SK-MEL-5 (cell line): ENCODE data around the gene CD180. TPM values are rescaled to one million over a fixed set of nuclear protein-coding genes. Genes with fewer than 3 reads are reported as not detected.
"Not testable (repeated sequence)": the region's sequence is repeated elsewhere in the genome, so short reads cannot be mapped to it uniquely, and the experiment has no call there.

Experiments
- DNase-seq: peaks from one replicate; pipeline ENCODE4 v3.0.0-alpha.2; 2016; ENCODE audit warnings: low read depth, low spot score
- in situ Hi-C: cut with HindIII; loops from 2 replicates; pipeline ENCODE4 v1.10.0; 2016; ENCODE audit warnings: low sequenced_read_pairs, high pct_unique_total_duplicates, low pct_unique_long_range_greater_than_20kb
- total RNA-seq: library from RNA; depleted of rRNA; stranded (reverse); fragments of >200 nt; shearing (Covaris generic); gene quantifications from 2 replicates; pipeline ENCODE4 v1.2.3, GENCODE V29; 2014

CD180 gene
- total RNA-seq, 1 experiment from 2014 or later = not detected

DNA sequence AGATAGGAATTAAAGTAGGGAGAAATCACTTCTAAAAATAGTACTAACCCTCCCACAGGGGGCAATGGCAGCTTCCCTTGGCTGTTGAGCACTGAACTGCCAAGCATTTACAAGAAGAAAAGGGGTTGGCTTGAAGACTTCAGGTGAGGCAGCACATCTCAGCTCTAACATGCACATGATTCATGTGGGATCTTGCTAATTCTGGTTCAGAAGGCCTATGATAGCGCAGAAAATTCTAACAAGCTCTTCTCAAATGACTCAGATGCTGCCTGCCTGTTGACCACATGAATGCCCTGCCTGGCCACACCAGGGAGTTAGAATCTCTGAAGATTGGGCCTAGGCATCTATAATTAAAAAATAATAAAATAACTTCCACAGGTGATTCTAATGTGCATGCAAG is 22.6 kb downstream of the CD180 start:
- in situ Hi-C loops = no loop called here
- DNase-seq = no peak

DNA sequence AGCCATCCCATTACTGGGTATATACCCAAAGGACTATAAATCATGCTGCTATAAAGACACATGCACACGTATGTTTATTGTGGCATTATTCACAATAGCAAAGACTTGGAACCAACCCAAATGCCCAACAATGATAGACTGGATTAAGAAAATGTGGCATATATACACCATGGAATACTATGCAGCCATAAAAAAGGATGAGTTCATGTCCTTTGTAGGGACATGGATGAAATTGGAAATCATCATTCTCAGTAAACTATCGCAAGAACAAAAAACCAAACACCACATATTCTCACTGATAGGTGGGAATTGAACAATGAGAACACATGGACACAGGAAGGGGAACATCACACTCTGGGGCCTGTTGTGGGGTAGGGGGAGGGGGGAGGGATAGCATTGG is 23.2 kb downstream of the CD180 start:
- in situ Hi-C loops = not testable (repeated sequence)

DNA sequence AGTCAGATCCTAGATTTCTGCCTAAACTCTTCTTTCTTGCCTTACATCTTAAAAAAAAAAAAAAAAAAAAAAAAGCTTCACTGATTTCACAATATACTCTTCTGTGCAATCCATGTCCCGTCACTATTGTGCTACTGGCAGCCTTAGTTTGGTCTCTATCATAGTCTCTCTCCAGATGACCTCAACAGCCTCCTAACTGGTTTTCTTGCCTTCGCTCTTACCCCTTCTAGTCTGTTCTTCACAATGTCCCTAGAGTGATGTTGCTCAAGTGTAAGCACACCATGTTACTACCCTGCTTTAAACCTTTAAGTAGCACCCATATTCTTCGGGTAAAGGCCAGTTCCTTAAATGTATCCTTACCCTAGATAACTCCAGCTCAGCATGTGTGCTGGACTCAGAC is 25.8 kb downstream of the CD180 start:
- no peak for DNase-seq
- in situ Hi-C loops = no loop called here

More for the DNA sequence above, 23.2 kb downstream of the CD180 start:
- DNase-seq = not testable (repeated sequence)

DNA sequence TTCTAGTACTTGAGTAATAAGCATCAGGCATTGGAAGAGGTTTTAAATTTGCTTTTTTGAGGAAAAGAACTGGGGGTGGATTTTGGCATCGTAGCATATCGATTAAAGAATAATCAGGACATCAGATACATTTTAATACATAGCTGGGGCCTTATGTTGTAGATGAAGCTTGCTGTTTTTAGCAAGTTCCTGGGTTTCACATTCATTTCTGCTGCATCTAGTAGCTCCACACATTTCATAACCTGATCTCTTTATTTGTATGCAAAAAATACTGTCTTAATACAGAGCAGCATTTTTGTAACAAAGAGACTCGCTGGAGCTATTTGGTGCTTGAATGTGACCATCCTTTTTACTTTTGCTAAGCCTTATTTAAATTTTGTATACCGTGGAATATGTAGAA is 28.5 kb downstream of the CD180 start:
- no peak for DNase-seq
- in situ Hi-C loops = no loop called here

DNA sequence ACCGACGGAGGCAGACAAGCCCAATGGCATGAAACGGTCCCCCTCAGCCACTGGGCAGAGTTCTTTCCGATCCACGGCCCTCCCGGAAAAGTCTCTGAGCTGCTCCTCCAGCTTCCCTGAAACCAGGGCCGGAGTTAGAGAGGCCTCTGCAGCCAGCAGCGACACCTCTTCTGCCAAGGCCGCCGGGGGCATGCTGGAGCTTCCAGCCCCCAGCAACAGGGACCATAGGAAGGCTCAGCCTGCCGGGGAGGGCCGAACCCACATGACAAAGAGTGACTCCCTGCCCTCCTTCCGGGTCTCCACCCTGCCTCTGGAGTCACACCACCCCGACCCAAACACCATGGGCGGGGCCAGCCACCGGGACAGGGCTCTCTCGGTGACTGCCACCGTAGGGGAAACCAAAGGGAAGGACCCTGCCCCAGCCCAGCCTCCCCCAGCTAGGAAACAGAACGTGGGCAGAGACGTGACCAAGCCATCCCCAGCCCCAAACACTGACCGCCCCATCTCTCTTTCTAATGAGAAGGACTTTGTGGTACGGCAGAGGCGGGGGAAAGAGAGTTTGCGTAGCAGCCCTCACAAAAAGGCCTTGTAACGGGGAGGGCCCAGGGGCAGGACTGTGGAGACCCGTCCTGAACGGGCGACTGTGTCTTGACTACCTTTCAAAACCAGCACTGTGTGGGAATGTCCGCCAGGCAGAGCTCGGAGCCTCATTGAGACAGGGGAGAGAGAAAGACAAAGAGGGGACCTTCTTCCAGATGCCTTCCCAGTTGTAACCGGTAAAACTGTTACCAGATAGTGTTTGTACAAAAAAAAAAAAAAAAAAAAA is 29.9 kb downstream of the CD180 start:
- peak; percentile 16 for DNase-seq
- in situ Hi-C loops = no loop called here

DNA sequence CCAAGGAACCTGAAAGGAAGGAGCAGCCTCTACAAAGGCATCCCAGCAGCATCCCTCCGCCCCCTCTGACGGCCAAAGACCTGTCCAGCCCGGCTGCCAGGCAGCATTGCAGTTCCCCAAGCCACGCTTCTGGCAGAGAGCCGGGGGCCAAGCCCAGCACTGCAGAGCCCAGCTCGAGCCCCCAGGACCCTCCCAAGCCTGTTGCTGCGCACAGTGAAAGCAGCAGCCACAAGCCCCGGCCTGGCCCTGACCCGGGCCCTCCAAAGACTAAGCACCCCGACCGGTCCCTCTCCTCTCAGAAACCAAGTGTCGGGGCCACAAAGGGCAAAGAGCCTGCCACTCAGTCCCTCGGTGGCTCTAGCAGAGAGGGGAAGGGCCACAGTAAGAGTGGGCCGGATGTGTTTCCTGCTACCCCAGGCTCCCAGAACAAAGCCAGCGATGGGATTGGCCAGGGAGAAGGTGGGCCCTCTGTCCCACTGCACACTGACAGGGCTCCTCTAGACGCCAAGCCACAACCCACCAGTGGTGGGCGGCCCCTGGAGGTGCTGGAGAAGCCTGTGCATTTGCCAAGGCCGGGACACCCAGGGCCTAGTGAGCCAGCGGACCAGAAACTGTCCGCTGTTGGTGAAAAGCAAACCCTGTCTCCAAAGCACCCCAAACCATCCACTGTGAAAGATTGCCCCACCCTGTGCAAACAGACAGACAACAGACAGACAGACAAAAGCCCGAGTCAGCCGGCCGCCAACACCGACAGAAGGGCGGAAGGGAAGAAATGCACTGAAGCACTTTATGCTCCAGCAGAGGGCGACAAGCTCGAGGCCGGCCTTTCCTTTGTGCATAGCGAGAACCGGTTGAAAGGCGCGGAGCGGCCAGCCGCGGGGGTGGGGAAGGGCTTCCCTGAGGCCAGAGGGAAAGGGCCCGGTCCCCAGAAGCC is 30.8 kb downstream of the CD180 start:
- peak; percentile 88 for DNase-seq
- in situ Hi-C loops = no loop called here

DNA sequence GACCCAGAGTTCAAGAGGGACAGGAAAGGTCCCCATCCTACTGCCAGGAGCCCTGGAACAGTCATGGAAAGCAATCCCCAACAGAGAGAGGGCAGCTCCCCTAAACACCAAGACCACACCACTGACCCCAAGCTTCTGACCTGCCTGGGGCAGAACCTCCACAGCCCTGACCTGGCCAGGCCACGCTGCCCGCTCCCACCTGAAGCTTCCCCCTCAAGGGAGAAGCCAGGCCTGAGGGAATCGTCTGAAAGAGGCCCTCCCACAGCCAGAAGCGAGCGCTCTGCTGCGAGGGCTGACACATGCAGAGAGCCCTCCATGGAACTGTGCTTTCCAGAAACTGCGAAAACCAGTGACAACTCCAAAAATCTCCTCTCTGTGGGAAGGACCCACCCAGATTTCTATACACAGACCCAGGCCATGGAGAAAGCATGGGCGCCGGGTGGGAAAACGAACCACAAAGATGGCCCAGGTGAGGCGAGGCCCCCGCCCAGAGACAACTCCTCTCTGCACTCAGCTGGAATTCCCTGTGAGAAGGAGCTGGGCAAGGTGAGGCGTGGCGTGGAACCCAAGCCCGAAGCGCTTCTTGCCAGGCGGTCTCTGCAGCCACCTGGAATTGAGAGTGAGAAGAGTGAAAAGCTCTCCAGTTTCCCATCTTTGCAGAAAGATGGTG is 31.6 kb downstream of the CD180 start:
- in situ Hi-C loops = no loop called here

DNA sequence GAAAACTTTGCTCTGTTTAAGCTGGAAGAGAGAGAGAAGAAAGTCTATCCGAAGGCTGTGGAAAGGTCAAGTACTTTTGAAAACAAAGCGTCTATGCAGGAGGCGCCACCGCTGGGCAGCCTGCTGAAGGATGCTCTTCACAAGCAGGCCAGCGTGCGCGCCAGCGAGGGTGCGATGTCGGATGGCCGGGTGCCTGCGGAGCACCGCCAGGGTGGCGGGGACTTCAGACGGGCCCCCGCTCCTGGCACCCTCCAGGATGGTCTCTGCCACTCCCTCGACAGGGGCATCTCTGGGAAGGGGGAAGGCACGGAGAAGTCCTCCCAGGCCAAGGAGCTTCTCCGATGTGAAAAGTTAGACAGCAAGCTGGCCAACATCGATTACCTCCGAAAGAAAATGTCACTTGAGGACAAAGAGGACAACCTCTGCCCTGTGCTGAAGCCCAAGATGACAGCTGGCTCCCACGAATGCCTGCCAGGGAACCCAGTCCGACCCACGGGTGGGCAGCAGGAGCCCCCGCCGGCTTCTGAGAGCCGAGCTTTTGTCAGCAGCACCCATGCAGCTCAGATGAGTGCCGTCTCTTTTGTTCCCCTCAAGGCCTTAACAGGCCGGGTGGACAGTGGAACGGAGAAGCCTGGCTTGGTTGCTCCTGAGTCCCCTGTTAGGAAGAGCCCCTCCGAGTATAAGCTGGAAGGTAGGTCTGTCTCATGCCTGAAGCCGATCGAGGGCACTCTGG is 32.6 kb downstream of the CD180 start:
- in situ Hi-C loops = no loop called here
- DNase-seq = no peak

More for the DNA sequence above, 31.6 kb downstream of the CD180 start:
- no peak for DNase-seq

DNA sequence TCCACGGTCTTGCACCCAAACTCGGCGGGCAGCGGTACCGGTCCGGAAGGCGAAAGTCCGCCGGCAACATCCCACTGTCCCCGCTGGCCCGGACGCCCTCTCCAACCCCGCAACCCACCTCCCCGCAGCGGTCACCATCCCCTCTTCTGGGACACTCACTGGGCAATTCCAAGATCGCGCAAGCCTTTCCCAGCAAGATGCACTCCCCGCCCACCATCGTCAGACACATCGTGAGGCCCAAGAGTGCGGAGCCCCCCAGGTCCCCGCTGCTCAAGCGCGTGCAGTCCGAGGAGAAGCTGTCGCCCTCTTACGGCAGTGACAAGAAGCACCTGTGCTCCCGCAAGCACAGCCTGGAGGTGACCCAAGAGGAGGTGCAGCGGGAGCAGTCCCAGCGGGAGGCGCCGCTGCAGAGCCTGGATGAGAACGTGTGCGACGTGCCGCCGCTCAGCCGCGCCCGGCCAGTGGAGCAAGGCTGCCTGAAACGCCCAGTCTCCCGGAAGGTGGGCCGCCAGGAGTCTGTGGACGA is 33.3 kb downstream of the CD180 start:
- no peak for DNase-seq
- in situ Hi-C loops = no loop called here

DNA sequence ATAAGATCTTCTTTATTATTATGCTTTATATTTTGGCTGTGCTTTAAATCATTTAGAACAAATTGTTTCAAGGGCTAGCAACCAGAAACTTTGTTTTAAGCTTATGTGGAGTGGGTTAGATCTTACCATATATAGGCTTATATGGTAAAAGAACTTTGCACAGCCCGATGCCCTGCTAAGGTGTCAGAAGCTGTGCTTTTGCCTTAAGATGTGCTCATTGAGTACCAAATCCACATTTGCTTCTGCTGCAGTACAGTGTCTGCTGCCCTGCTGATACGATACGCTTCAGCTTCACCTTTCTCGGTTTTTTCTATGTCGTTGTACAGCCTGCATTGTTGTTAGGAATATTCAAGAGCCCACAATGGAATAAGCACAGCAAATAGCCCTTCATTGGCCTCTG is 34.8 kb downstream of the CD180 start:
- no peak for DNase-seq
- in situ Hi-C loops = no loop called here

DNA sequence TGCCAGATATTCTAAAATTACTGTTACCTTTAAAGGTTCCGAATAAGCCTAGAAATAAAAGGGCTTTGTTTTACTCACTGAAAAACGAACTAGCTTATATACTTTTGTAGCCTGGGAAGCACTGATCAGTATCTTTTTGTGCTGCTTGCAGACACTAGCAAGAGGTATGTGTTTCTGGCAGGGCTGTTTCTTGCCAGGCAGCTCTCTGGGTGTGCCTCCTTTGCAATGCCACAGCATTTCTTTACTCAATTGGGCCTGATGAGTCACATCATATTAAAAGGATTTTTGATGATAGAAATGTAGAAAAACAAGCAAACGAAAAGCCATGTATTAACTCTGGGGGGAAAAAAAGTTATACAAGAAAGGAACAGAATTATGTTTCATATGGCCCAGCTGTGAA is 35.6 kb downstream of the CD180 start:
- DNase-seq = no peak
- in situ Hi-C loops = no loop called here

DNA sequence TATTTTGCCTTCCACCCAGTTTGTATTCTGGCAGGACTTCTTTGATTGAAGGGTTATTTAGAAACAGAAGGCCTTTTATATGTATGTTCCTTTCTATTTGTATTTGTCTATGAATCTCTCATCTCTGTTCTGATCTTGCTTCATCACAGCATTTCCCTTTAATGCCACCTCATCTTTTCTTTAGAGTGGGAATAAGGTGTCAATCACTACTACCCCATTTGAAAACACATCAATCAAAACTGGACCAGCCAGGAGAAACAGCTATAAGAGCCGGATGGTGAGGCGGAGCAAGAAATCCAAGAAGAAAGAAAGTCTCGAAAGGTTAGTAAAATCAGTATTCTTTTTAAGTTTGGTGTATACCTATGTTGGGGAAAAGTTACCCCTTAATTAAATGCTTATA is 36.3 kb downstream of the CD180 start:
- no peak for DNase-seq
- in situ Hi-C loops = no loop called here

DNA sequence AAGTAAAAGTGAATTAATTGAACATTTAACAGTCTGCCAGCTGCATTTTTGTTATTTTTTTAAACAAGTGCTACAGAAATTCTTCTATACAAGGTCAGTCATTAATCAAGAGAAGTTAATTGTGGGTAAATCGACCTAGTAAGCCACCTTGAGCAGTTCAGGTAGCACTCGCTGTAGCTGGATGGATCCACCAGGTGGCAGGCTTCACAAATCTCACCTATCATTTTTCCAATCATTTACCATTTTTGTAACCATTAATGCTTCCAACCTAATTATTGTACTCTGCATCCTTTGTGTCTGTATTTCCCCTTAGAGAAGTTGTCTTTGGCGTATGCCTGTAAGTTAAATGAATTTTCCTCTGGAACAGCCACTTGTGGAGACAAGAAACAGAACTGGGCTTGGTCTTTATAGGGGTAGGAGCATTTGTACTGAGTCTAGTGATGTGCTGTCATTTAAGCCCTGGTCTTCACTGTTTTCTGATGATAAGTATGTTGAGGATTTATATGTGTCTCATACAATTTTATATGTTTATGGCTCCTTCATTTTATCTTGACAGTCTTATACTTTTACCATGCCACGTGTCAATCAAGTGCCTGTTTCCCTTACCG is 39.5 kb downstream of the CD180 start:
- in situ Hi-C loops = no loop called here

DNA sequence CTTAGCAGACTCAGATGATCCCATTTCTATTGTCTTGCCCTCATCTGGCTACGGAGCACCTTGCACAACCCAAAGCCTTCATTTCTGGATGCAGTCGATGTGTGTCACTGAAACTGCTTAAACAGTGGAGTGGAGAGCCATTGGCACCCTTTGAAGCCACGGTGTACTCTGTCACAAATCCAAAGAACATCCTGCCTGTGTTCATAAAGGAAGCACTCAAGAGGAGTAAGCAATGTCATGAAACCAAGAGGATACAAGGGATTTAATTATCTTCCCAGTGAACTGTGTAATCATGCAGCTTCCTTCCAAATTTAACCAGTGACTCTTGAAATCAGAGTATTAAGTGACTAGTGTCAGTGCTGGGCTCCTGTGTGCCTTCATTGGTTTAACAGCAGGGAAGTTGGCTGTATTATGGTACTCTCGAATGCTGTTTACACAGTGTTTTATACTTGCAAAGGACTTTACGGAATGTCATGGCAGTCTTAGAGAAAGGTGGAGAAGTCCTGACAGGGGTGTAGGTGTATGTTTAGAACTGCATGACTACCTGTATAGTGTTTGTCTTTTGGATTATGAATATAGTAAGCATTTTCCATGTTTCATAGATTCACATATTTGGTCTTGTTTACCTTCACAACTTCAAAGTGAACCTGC is 41.9 kb downstream of the CD180 start:
- no peak for DNase-seq
- in situ Hi-C loops = no loop called here

More for the DNA sequence above, 39.5 kb downstream of the CD180 start:
- DNase-seq = peak; percentile 50

DNA sequence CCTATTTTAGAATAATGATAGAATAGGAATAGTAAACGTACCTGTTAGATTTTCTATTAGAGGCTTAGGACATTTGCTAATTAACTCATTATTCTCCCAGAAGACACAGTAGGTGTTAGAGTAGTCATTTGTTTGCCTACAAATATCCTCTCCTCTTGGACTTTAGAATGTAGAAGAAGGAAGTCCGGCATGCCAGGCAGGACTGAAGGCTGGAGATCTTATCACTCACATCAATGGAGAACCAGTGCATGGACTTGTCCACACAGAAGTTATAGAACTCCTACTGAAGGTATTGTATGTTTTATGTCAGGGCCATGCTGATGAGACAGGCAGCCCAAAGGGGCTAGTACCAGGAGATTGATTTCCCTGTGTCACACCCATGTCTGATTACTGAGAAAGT is 43.3 kb downstream of the CD180 start:
- DNase-seq = no peak
- in situ Hi-C loops = no loop called here

DNA sequence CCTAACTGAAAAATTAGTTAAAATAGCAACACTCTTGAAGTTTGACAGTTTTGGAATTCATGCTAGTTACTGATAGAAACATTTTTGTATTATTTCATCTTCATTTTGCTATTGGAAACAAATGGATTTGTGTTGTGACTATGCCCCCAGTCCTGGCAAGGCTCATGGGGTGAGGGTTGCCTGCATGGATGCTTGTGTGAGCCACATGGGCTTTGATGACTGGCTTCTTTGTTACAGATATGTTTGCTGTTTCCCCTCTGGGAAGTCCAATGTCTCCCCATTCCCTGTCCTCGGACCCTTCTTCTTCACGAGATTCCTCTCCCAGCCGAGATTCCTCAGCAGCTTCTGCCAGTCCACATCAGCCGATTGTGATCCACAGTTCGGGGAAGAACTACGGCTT is 44.2 kb downstream of the CD180 start:
- DNase-seq = peak; percentile 22
- in situ Hi-C loops = no loop called here
